ENCODE data around the gene CDCA7.

DNA sequence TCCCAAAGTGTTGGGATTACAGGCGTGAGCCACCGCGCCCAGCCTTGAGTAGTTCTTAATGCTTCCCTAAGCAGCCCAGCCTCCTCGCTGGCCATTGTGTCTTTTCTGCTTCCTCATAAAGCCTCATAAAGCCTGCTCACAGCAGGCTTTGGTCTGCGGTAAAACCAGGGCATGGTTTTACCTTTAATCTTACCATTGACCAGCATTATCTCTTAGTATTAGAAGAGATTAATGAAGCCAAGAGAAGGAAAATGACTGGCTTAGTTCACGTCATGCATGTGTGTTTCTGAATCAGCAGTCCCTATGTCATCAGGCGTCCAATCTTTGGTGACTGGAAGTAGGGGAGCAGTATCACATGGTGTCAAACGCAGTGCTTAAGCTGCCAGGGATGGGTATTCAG is 14.9 kb upstream of the CDCA7 start:
- TF ChIP-seq, protein P1, sequence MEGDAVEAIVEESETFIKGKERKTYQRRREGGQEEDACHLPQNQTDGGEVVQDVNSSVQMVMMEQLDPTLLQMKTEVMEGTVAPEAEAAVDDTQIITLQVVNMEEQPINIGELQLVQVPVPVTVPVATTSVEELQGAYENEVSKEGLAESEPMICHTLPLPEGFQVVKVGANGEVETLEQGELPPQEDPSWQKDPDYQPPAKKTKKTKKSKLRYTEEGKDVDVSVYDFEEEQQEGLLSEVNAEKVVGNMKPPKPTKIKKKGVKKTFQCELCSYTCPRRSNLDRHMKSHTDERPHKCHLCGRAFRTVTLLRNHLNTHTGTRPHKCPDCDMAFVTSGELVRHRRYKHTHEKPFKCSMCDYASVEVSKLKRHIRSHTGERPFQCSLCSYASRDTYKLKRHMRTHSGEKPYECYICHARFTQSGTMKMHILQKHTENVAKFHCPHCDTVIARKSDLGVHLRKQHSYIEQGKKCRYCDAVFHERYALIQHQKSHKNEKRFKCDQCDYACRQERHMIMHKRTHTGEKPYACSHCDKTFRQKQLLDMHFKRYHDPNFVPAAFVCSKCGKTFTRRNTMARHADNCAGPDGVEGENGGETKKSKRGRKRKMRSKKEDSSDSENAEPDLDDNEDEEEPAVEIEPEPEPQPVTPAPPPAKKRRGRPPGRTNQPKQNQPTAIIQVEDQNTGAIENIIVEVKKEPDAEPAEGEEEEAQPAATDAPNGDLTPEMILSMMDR (IDR thresholded peaks at IDR 0.05): no peak
- TF ChIP-seq EP300 (IDR thresholded peaks at IDR 0.05): no peak
